ENCODE data around the gene GNRHR. TPM values are rescaled to one million over a fixed set of nuclear protein-coding genes. Genes with fewer than 3 reads are reported as not detected.

Gene GNRHR
- total RNA-seq: not detected in 2 replicates
- long read RNA-seq, partial matches to known transcripts: 0 of 1 reads
- long read RNA-seq, other reads (novel, unspliced or antisense): 1 of 1 reads

DNA sequence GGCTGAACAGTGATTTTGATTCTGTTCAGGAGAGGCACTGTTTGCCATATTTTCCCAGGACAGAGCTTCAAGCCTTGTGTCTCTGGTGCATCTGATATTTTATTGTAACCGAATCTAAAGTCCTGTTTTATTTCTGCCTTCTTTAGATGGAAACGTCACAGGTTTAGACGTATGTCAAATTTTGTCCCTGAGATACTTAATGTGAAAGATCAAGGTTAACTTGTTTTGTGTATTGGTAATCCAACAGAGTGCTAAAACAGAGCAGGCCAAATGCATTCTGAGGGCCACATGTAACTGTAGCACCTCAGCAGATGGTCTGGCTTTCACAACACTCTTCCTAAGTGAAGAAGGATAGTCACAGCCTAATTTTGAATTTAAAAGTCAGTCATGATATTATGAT lies at the start of gene GNRHR:
TSS of gene GNRHR (minus strand) at position 101 of the 400 bp plus-strand sequence. CDS start at position 48, 53 bp downstream.
- Mint-ChIP-seq H3K36me3 (ENCODE audit: low read depth) (no peaks in the 10 kb centered on the region), H3K4me3 (no peak within 1 kb of the TSS), H3K4me1 (peaks cover 14% of the 10 kb centered on the region), H3K27ac (ENCODE audit: unreplicated experiment) (peak within 1 kb of the TSS; percentile 35), H3K9me3 (no peaks in the 10 kb centered on the region), H3K27me3 (ENCODE audit: low read depth) (no peaks in the 10 kb centered on the region)
- TF ChIP-seq CTCF (conservative IDR thresholded peaks at IDR 0.05): no peak
- no peak for DNase-seq (ENCODE audit: low read depth, low spot score)

DNA sequence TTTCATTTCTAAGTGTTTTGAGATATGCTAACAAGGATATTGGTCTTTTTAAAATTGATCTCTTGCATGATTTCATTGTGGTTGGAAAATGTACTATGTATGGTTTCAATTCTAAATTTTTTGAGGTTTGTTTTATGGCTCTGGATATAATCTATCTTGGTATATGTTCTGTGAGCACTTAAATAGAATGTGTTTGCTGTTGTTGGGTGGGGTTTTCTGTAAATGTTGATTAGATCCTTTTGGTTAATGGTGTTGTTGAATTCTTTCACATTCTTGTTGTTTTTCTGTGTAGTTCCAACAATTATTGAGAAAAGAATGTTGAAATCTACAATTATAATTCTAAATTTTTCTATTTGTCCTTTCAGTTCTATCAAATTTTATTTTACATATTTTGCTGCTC lies 42.6 kb upstream of the GNRHR start:
- Mint-ChIP-seq H3K27me3 (ENCODE audit: low read depth) (no peaks in the 10 kb centered on the region), H3K36me3 (ENCODE audit: low read depth) (no peaks in the 10 kb centered on the region), H3K4me1 (no peaks in the 10 kb centered on the region), H3K4me3 (no peak overlapping the region), H3K27ac (ENCODE audit: unreplicated experiment) (no peak overlapping the region), H3K9me3 (no peaks in the 10 kb centered on the region)
- no peak for DNase-seq (ENCODE audit: low read depth, low spot score)
- no peak for TF ChIP-seq CTCF (conservative IDR thresholded peaks at IDR 0.05)

DNA sequence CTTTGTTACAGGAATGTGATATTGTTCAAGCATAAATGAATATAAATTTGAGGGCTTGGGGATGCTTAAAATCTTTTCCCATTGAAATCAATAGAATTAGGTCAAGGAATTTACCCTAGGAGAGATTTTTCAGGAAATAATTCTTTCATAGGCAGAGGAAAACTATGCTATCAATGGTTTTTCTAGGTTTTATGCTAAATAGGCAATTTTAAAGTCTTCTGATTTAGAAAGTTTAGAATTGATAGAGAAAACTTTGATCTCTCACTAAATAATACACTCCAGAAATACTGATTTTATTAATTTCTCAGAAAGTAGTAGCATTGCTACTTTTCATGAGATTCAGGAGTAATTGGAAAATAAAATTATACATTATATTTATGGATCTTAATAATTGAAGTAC lies 36.5 kb upstream of the GNRHR start:
- DNase-seq (ENCODE audit: low read depth, low spot score): no peak
- no peak overlapping the region for H3K27ac Mint-ChIP-seq (ENCODE audit: unreplicated experiment)
- no peaks in the 10 kb centered on the region for H3K4me1 Mint-ChIP-seq
- TF ChIP-seq CTCF (conservative IDR thresholded peaks at IDR 0.05): no peak
- no peaks in the 10 kb centered on the region for H3K9me3 Mint-ChIP-seq
- H3K27me3 Mint-ChIP-seq (ENCODE audit: low read depth): no peaks in the 10 kb centered on the region
- no peak overlapping the region for H3K4me3 Mint-ChIP-seq
- H3K36me3 Mint-ChIP-seq (ENCODE audit: low read depth): no peaks in the 10 kb centered on the region

DNA sequence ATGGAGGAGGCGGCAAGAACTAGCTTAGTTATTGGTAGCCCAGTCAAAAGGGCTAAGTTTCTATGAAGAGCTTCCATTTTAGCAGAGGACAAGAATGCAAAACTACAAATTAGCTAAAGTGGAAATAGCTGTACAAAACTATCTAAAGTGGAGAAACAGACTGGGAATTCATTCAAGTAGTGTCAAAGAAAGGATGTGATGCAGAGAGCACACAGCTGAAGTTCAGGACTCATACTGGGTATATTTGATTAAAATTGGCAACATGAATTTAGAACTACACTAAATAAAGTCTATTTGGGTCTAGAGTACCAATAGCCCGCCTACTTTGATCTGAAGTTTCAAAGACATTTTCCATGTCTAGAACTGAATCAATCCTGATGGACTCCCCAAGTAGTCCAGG lies 33.1 kb upstream of the GNRHR start:
- Mint-ChIP-seq H3K4me1 (no peaks in the 10 kb centered on the region), H3K27me3 (ENCODE audit: low read depth) (no peaks in the 10 kb centered on the region), H3K36me3 (ENCODE audit: low read depth) (no peaks in the 10 kb centered on the region)

DNA sequence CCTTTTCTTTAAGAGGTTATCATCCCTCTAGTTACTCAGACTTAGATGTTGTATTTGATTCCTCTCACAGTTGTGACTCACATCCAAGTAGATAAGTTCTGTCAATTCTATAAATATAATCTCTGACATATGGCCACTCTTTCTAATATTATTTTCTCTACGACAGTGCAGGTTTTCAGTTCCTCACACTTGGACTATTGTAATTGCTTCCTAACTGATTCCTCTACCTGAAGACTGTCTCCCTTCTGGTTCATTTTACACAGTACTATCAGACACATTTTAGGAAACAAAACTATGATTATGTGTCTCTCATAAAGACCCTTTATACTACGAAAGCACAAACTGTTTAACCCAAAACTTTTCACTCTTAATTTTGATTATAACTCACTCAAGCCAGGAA lies 31.3 kb upstream of the GNRHR start:
- Mint-ChIP-seq H3K36me3 (ENCODE audit: low read depth) (no peaks in the 10 kb centered on the region), H3K27ac (ENCODE audit: unreplicated experiment) (no peak overlapping the region), H3K4me3 (no peak overlapping the region), H3K27me3 (ENCODE audit: low read depth) (no peaks in the 10 kb centered on the region), H3K4me1 (no peaks in the 10 kb centered on the region), H3K9me3 (no peaks in the 10 kb centered on the region)
- TF ChIP-seq CTCF (conservative IDR thresholded peaks at IDR 0.05): no peak
- no peak for DNase-seq (ENCODE audit: low read depth, low spot score)

More for the DNA sequence above, 33.1 kb upstream of the GNRHR start:
- H3K27ac Mint-ChIP-seq (ENCODE audit: unreplicated experiment): no peak overlapping the region
- no peak for DNase-seq (ENCODE audit: low read depth, low spot score)
- H3K9me3 Mint-ChIP-seq: no peaks in the 10 kb centered on the region
- TF ChIP-seq CTCF (conservative IDR thresholded peaks at IDR 0.05): no peak
- no peak overlapping the region for H3K4me3 Mint-ChIP-seq

DNA sequence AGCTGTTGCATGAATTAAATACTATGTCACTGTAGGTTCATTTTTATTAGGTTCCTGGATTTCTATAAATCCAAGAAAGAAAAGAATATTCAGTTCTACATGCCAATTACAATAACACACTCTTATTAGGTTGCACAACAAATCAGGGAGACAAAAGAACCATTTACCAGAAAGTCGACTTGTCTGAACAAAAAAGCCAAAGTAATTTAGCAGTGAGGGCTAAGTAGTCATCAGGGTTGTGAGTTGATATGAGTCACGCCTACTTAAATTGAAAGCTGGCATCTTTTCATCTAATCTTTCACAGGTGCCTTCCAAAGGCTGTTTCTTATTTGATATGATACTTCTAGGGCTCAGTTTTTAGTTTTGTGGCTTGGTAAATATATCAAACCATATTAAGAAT lies 25.4 kb upstream of the GNRHR start:
- Mint-ChIP-seq H3K4me1 (no peaks in the 10 kb centered on the region), H3K27me3 (ENCODE audit: low read depth) (no peaks in the 10 kb centered on the region), H3K27ac (ENCODE audit: unreplicated experiment) (no peak overlapping the region), H3K36me3 (ENCODE audit: low read depth) (no peaks in the 10 kb centered on the region), H3K9me3 (no peaks in the 10 kb centered on the region), H3K4me3 (no peak overlapping the region)
- no peak for DNase-seq (ENCODE audit: low read depth, low spot score)
- TF ChIP-seq CTCF (conservative IDR thresholded peaks at IDR 0.05): no peak

All from neural crest cell (in vitro differentiated cells).